NCI-H1092 treated with DMSO at 0.1 percent for 48 hours (cell line): Measurements from ENCODE around the gene NT5M.

Experiments used
- DNase-seq: peaks from one replicate; lab custom pipeline; 2025; lab: John Stamatoyannopoulos, UW

The NT5M gene

GRCh38 chr17:17303847-17304490 is 796 bp downstream of the NT5M start:
- DNase-seq = no peak

- DNase-seq = no peak
Measured at GRCh38 chr17:17304521-17304985, 1.4 kb downstream of the NT5M start.

GRCh38 chr17:17305281-17305801 is 2.2 kb downstream of the NT5M start:
- DNase-seq = no peak

- no peak for DNase-seq
Measured at GRCh38 chr17:17309356-17309755, 6.2 kb downstream of the NT5M start.

- no peak for DNase-seq
Measured at GRCh38 chr17:17313350-17313991, 10.3 kb downstream of the NT5M start.

- DNase-seq = no peak
Measured at GRCh38 chr17:17314501-17315071, 11.4 kb downstream of the NT5M start.

GRCh38 chr17:17315142-17315821 is 12.1 kb downstream of the NT5M start:
- DNase-seq = peak; percentile 5

- DNase-seq = no peak
Measured at GRCh38 chr17:17320188-17320910, 17.2 kb downstream of the NT5M start.

GRCh38 chr17:17320911-17321220 is 17.7 kb downstream of the NT5M start:
- DNase-seq = no peak

- no peak for DNase-seq
Measured at GRCh38 chr17:17321356-17322025, 18.3 kb downstream of the NT5M start.

GRCh38 chr17:17322516-17323510 is 19.6 kb downstream of the NT5M start:
- no peak for DNase-seq

GRCh38 chr17:17324616-17325015 is 21.4 kb downstream of the NT5M start:
- DNase-seq = no peak

- DNase-seq = no peak
Measured at GRCh38 chr17:17325228-17325627, 22.1 kb downstream of the NT5M start.

- DNase-seq = no peak
Measured at GRCh38 chr17:17325816-17326215, 22.6 kb downstream of the NT5M start.

- no peak for DNase-seq
Measured at GRCh38 chr17:17326275-17326875, 23.2 kb downstream of the NT5M start.

- no peak for DNase-seq
Measured at GRCh38 chr17:17328251-17328650, 25.1 kb downstream of the NT5M start.

GRCh38 chr17:17341452-17341851 is 38.3 kb downstream of the NT5M start:
- no peak for DNase-seq

GRCh38 chr17:17342242-17342945 is 39.2 kb downstream of the NT5M start:
- no peak for DNase-seq

GRCh38 chr17:17343160-17343735 is 40.1 kb downstream of the NT5M start:
- DNase-seq = no peak
